ENCODE results near the gene SMIM11.
A peak's percentile ranks its signal among the peaks of the same experiment; 100 is the strongest.
"Not testable (repeated sequence)": the region's sequence is repeated elsewhere in the genome, so short reads cannot be mapped to it uniquely, and the experiment has no call there.

SMIM11 gene, protein sequence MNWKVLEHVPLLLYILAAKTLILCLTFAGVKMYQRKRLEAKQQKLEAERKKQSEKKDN

GRCh38 chr21:34374940-34375618 is at the start of gene SMIM11:
SMIM11 (plus strand) TSS chr21:34375507; CDS start chr21:34379505, 3,998 bp downstream.
- DNase-seq (ENCODE audit: low read depth); H3K4me3 ChIP-seq (replicated peaks; ENCODE audit: low read depth, low read length): not testable (repeated sequence)

DNA sequence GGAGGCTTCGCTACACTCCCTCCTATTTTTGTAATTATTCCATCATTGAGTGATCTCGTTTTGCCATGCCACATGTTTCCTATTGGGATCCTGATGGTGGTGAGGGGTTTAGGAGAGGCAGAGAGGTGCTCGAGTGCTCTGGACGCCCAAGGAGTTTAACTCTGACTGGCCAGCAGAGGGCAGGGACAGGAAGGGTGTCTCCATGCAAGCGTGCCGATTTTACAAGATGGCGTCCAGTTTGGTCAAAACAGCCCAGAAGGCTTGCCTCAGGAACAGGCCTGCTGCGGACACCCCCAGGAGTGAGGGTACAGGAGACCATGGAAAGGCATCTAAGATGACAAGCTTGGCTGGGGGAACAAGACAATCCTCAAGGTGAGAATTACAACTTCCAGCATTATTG is 45.3 kb upstream of the SMIM11 start:
- no peak for DNase-seq (ENCODE audit: low read depth)
- TF ChIP-seq CTCF (IDR thresholded peaks at IDR 0.05; ENCODE audit: low read length, missing control alignments), result no peak
- no peak overlapping the region for H3K4me3 ChIP-seq (replicated peaks; ENCODE audit: low read depth, low read length)

DNA sequence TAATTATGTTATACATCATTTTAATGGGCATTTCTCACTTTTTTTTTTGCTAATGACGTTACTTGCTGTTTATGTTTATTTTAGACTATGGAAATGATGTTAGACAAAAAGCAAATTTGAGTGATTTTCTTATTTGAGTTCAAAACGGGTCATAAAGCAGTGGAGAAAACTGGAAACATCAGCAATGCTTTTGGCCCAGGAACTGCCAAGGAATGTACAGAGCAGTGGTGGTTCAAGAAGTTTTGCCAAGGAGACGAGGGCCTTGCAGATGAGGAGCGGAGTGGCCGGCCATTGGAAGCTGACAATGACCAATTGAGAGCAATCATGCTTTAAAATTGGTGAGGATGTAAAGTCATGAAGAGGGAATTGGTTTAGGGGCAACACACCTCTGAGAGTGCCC is 43.6 kb upstream of the SMIM11 start:
- no peak for TF ChIP-seq CTCF (IDR thresholded peaks at IDR 0.05; ENCODE audit: low read length, missing control alignments)

GRCh38 chr21:34332347-34332746 is 43.0 kb upstream of the SMIM11 start:
- no peak for TF ChIP-seq CTCF (IDR thresholded peaks at IDR 0.05; ENCODE audit: low read length, missing control alignments)
- H3K4me3 ChIP-seq (replicated peaks; ENCODE audit: low read depth, low read length), result no peak overlapping the region
- DNase-seq (ENCODE audit: low read depth), result no peak

More for the DNA sequence above, 43.6 kb upstream of the SMIM11 start:
- no peak for DNase-seq (ENCODE audit: low read depth)
- H3K4me3 ChIP-seq (replicated peaks; ENCODE audit: low read depth, low read length), result no peak overlapping the region

GRCh38 chr21:34333121-34333739 is 42.1 kb upstream of the SMIM11 start:
- no peak for TF ChIP-seq CTCF (IDR thresholded peaks at IDR 0.05; ENCODE audit: low read length, missing control alignments)
- H3K4me3 ChIP-seq (replicated peaks; ENCODE audit: low read depth, low read length), result no peak overlapping the region
- DNase-seq (ENCODE audit: low read depth), result peak; percentile 11

GRCh38 chr21:34335316-34335715 is 40.0 kb upstream of the SMIM11 start:
- TF ChIP-seq CTCF (IDR thresholded peaks at IDR 0.05; ENCODE audit: low read length, missing control alignments), result no peak
- H3K4me3 ChIP-seq (replicated peaks; ENCODE audit: low read depth, low read length), result no peak overlapping the region
- no peak for DNase-seq (ENCODE audit: low read depth)

GRCh38 chr21:34336245-34336644 is 39.1 kb upstream of the SMIM11 start:
- DNase-seq (ENCODE audit: low read depth), result peak; percentile 11
- H3K4me3 ChIP-seq (replicated peaks; ENCODE audit: low read depth, low read length), result no peak overlapping the region
- TF ChIP-seq CTCF (IDR thresholded peaks at IDR 0.05; ENCODE audit: low read length, missing control alignments), result no peak
